Right atrium auricular region (tissue), 2 donors: ENCODE results near the gene MVK. TPM values are rescaled to one million over a fixed set of nuclear protein-coding genes. Genes with fewer than 3 reads are reported as not detected.

ENCODE experiments used
- DNase-seq: peaks from one replicate; pipeline ENCODE4 v3.0.0-alpha.2; 2019; ENCODE audit warnings: low spot score
- H3K27ac ChIP-seq, 2 donors: fragments of 200-600 bp; sonication (generic); 1 replicate in 1 of 2; 2 replicates in 1 of 2; pipeline ENCODE4 v1.5.1; 2016 to 2019
- H3K27me3 ChIP-seq, 2 donors: fragments of 200-600 bp; sonication (generic); one replicate each; pipeline versions ENCODE4 v1.5.1 to v1.6.0; 2017 to 2019
- H3K36me3 ChIP-seq: fragments of 200-600 bp; sonication (generic); one replicate; pipeline ENCODE4 v1.5.1; 2016
- H3K4me1 ChIP-seq, 2 donors: fragments of 200-600 bp; sonication (generic); one replicate each; pipeline versions ENCODE4 v1.5.1 to v1.6.0; 2017 to 2019
- H3K4me3 ChIP-seq, 2 donors: fragments of 200-600 bp; sonication (generic); 1 replicate in 1 of 2; 2 replicates in 1 of 2; pipeline ENCODE4 v1.5.1; 2017 to 2019; ENCODE audit warnings: mild to moderate bottlenecking in 1 of 2, moderate library complexity in 1 of 2
- H3K9me3 ChIP-seq, 2 donors: fragments of 200-600 bp; sonication (generic); one replicate each; pipeline ENCODE4 v1.5.1; 2019
- CTCF ChIP-seq, 2 donors: fragments of 200-600 bp; sonication (generic); IDR thresholded peaks; one replicate each; pipeline ENCODE4 v1.5.1; 2019; ENCODE audit warnings: antibody characterized with exemption in 2 of 2
- total RNA-seq, 2 donors: library from RNA; depleted of rRNA; stranded (reverse); fragments of >200 nt; gene quantifications; one replicate each; pipeline ENCODE4 v1.1.0, GENCODE V29; 2016

MVK gene
- total RNA-seq, 2 donors from 2014 or later = 5.5 to 7.5 TPM

DNA sequence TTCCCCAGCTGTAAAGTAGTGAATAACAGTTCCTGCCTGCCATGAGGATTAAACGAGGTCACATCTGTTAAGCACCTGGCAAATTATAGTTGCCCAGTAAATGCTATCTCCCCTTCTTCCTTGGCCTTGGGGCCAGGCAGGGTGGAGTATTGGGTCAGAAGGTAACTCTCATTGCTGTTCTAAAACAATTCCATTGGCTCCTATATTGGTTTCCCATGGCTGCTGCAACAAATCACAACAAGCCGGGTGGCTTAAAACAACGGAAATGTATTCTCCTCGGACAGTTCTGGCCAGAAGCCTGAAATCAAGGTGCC is 32.2 kb upstream of the MVK start:
- TF ChIP-seq CTCF (IDR thresholded peaks at IDR 0.05) = no peak
- H3K27ac ChIP-seq = no peak overlapping the region

GRCh38 chr12:109542014-109542413 is 31.6 kb upstream of the MVK start:
- Histone ChIP-seq H3K9me3 (no peaks in the 10 kb centered on the region), H3K27ac (no peak overlapping the region), H3K4me1 (peaks cover 0 to 24% of the 10 kb centered on the region in 2 donors), H3K36me3 (no peaks in the 10 kb centered on the region), H3K4me3 (no peak overlapping the region), H3K27me3 (no peaks in the 10 kb centered on the region)
- TF ChIP-seq CTCF (IDR thresholded peaks at IDR 0.05) = no peak
- no peak for DNase-seq

More for the DNA sequence above, 32.2 kb upstream of the MVK start:
- Histone ChIP-seq H3K9me3 (no peaks in the 10 kb centered on the region), H3K27me3 (no peaks in the 10 kb centered on the region), H3K4me1 (peaks cover 0 to 24% of the 10 kb centered on the region in 2 donors), H3K36me3 (no peaks in the 10 kb centered on the region), H3K4me3 (no peak overlapping the region)
- DNase-seq = no peak

GRCh38 chr12:109542876-109543275 is 30.7 kb upstream of the MVK start:
- Histone ChIP-seq H3K27ac (no peak overlapping the region), H3K4me3 (no peak overlapping the region), H3K36me3 (no peaks in the 10 kb centered on the region), H3K9me3 (no peaks in the 10 kb centered on the region), H3K27me3 (no peaks in the 10 kb centered on the region), H3K4me1 (peaks cover 0 to 22% of the 10 kb centered on the region in 2 donors)
- no peak for TF ChIP-seq CTCF (IDR thresholded peaks at IDR 0.05)
- DNase-seq = no peak

DNA sequence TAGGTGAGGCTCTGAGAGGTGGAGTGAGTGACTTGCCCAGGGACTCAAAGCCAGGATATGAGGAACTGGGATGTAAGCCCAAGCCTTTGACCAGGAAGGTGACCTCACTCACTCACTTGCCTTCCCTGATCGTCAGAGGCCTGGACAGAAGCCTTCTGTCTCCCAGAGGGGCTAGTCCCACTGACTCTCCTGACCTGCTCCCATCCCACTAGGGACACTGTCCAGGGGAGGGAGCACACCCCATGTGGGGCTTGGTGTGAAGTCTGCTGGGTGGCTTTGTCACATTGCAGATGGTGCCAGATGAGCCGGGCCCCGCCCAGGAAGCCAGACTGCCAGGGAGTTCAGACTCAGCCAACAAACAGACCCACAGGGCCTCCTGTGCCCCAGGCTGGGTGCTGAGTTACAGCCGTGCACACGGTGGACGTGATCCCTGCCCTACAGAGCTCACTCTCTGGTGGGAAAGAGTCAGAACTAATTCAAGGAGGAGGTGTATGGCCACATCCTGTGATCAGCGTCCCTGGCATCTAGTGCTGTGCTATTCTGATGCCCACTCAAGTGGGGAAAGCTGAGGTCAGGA is 28.6 kb upstream of the MVK start:
- H3K27ac ChIP-seq = peak overlapping the region; percentile 23 to 28
- no peak for DNase-seq
- H3K27me3 ChIP-seq = no peaks in the 10 kb centered on the region
- no peak overlapping the region for H3K4me3 ChIP-seq
- TF ChIP-seq CTCF (IDR thresholded peaks at IDR 0.05) = no peak
- H3K9me3 ChIP-seq = no peaks in the 10 kb centered on the region
- peaks cover 0 to 13% of the 10 kb centered on the region in 2 donors for H3K4me1 ChIP-seq
- H3K36me3 ChIP-seq = no peaks in the 10 kb centered on the region

DNA sequence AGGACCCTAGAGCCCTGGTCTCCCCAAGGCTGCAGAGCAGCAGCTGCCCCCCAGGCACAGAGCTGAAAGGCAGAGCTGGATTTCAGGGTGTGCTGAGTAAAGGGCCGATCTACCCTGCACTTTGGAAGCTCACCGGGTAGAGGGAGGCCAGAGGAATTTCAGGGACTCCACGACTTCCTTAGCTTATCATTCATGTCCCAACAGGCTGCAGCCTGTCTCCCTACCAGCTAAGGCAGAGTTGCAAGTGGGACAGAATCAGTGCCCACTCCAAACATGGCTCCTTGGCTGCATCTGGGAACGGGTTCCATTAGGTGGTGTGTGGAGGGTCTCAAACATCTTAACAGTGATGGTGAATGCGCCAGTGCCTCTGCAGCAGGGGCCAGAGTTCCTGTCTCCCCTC is 27.8 kb upstream of the MVK start:
- H3K4me3 ChIP-seq = no peak overlapping the region
- H3K27me3 ChIP-seq = no peaks in the 10 kb centered on the region
- TF ChIP-seq CTCF (IDR thresholded peaks at IDR 0.05) = no peak
- no peaks in the 10 kb centered on the region for H3K9me3 ChIP-seq
- H3K27ac ChIP-seq = peak overlapping the region in 1 of 2 donors; percentile 28
- H3K4me1 ChIP-seq = peaks cover 0 to 13% of the 10 kb centered on the region in 2 donors
- no peaks in the 10 kb centered on the region for H3K36me3 ChIP-seq
- DNase-seq = no peak

- no peak for DNase-seq
- TF ChIP-seq CTCF (IDR thresholded peaks at IDR 0.05) = no peak
- Histone ChIP-seq H3K9me3 (no peaks in the 10 kb centered on the region), H3K27ac (no peak overlapping the region), H3K4me1 (peaks cover 0 to 13% of the 10 kb centered on the region in 2 donors), H3K36me3 (no peaks in the 10 kb centered on the region), H3K27me3 (no peaks in the 10 kb centered on the region), H3K4me3 (no peak overlapping the region)
These were observed 26.3 kb upstream of the MVK start for GRCh38 chr12:109547286-109547685.
